KMS-11 (cell line): ENCODE results near the gene CLIP3.
A peak's percentile ranks its signal among the peaks of the same experiment; 100 is the strongest.

Experiments used
- H2AFZ ChIP-seq: fragments of 200-600 bp; sonication (generic); 2 replicates; pipeline ENCODE4 v1.6.1; 2016; ENCODE audit warnings: antibody characterized with exemption, mixed run types, low read depth
- H3K27ac ChIP-seq: fragments of 200-600 bp; sonication (generic); 2 replicates; pipeline ENCODE4 v1.6.1; 2016; ENCODE audit warnings: mild to moderate bottlenecking, mixed run types
- H3K27me3 ChIP-seq: fragments of 200-600 bp; sonication (generic); 2 replicates; pipeline ENCODE4 v1.6.1; 2017; ENCODE audit warnings: mild to moderate bottlenecking, low read depth, mixed run types, moderate library complexity; ENCODE audit not compliant: insufficient read depth
- H3K36me3 ChIP-seq: fragments of 200-600 bp; sonication (generic); 2 replicates; pipeline ENCODE4 v1.6.1; 2017; ENCODE audit warnings: mild to moderate bottlenecking, mixed run types; ENCODE audit not compliant: insufficient read depth
- H3K4me1 ChIP-seq: fragments of 200-600 bp; sonication (generic); 2 replicates; pipeline ENCODE4 v1.6.1; 2016; ENCODE audit warnings: mild to moderate bottlenecking, low read depth, mixed run types; ENCODE audit not compliant: poor library complexity, severe bottlenecking
- H3K4me2 ChIP-seq: fragments of 200-600 bp; sonication (generic); 2 replicates; pipeline ENCODE4 v1.7.0; 2016; ENCODE audit warnings: mild to moderate bottlenecking, mixed run types
- H3K4me3 ChIP-seq: fragments of 200-600 bp; sonication (generic); IDR thresholded peaks from 2 replicates; pipeline ENCODE4 v1.6.1; 2017; ENCODE audit warnings: low read depth, low read length, mixed read lengths; ENCODE audit not compliant: insufficient read depth
- H3K79me2 ChIP-seq: fragments of 200-600 bp; sonication (generic); 2 replicates; pipeline ENCODE4 v1.6.1; 2016; ENCODE audit warnings: low read depth, mixed run types; ENCODE audit not compliant: insufficient read depth
- H3K9ac ChIP-seq: fragments of 200-600 bp; sonication (generic); 2 replicates; pipeline ENCODE4 v1.6.1; 2016; ENCODE audit warnings: mild to moderate bottlenecking, mixed run types
- H4K20me1 ChIP-seq: fragments of 200-600 bp; sonication (generic); 2 replicates; pipeline ENCODE4 v1.6.1; 2016; ENCODE audit warnings: mild to moderate bottlenecking, mixed run types; ENCODE audit not compliant: insufficient read depth
- CTCF ChIP-seq: fragments of 200-600 bp; sonication (generic); conservative IDR thresholded peaks from 2 replicates; pipeline ENCODE4 v1.6.1; 2017; ENCODE audit warnings: low read depth, mild to moderate bottlenecking, antibody characterized with exemption, low read length, moderate library complexity, mixed read lengths

CLIP3 gene

GRCh38 chr19:36030264-36031148, 2.2 kb downstream of the CLIP3 start:
- no peaks in the 10 kb centered on the region for H4K20me1 ChIP-seq
- H3K9ac ChIP-seq: no peak overlapping the region
- no peaks in the 10 kb centered on the region for H3K79me2 ChIP-seq
- H3K4me2 ChIP-seq: no peak overlapping the region
- H2AFZ ChIP-seq: no peak overlapping the region
- H3K36me3 ChIP-seq: no peaks in the 10 kb centered on the region
- no peaks in the 10 kb centered on the region for H3K4me1 ChIP-seq
- H3K27ac ChIP-seq: peak overlapping the region; percentile 20; the same call in 1 of the 2 replicates
- H3K27me3 ChIP-seq: no peaks in the 10 kb centered on the region
- H3K4me3 ChIP-seq: no peak overlapping the region
- TF ChIP-seq CTCF: peak; percentile 34; the same call in 1 of the 2 replicates

GRCh38 chr19:36028313-36029041, 4.2 kb downstream of the CLIP3 start:
- H3K36me3 ChIP-seq: no peaks in the 10 kb centered on the region
- no peaks in the 10 kb centered on the region for H3K4me1 ChIP-seq
- H3K4me2 ChIP-seq: no peak overlapping the region
- no peak overlapping the region for H3K4me3 ChIP-seq
- TF ChIP-seq CTCF: no peak
- H3K79me2 ChIP-seq: no peaks in the 10 kb centered on the region
- H4K20me1 ChIP-seq: no peaks in the 10 kb centered on the region
- H2AFZ ChIP-seq: no peak overlapping the region
- H3K27me3 ChIP-seq: no peaks in the 10 kb centered on the region
- no peak overlapping the region for H3K9ac ChIP-seq
- no peak overlapping the region for H3K27ac ChIP-seq

DNA sequence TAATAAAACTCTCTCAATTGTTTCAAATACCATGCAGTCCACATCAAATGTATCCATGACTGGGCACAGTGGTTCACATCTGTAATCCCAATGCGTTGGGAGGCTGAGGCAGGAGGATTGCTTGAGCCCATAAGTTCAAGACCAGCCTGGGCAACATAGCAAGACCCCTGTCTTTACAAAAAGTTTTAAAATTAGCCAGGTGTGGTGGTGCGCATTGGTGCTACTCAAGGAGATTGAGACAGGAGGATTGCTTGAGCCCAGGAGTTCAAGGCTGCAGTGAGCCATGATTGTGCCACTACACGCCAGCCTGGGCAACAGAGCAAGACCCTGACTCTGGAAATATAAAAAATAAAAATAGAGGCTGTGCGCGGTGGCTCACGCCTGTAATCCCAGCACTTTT, 5.0 kb downstream of the CLIP3 start:
- H3K4me2 ChIP-seq: no peak overlapping the region
- H3K27me3 ChIP-seq: no peaks in the 10 kb centered on the region
- no peak overlapping the region for H3K27ac ChIP-seq
- H3K9ac ChIP-seq: no peak overlapping the region
- H3K79me2 ChIP-seq: no peaks in the 10 kb centered on the region
- no peak overlapping the region for H2AFZ ChIP-seq
- H3K36me3 ChIP-seq: no peaks in the 10 kb centered on the region
- no peak for TF ChIP-seq CTCF
- H4K20me1 ChIP-seq: no peaks in the 10 kb centered on the region
- no peak overlapping the region for H3K4me3 ChIP-seq
- no peaks in the 10 kb centered on the region for H3K4me1 ChIP-seq

DNA sequence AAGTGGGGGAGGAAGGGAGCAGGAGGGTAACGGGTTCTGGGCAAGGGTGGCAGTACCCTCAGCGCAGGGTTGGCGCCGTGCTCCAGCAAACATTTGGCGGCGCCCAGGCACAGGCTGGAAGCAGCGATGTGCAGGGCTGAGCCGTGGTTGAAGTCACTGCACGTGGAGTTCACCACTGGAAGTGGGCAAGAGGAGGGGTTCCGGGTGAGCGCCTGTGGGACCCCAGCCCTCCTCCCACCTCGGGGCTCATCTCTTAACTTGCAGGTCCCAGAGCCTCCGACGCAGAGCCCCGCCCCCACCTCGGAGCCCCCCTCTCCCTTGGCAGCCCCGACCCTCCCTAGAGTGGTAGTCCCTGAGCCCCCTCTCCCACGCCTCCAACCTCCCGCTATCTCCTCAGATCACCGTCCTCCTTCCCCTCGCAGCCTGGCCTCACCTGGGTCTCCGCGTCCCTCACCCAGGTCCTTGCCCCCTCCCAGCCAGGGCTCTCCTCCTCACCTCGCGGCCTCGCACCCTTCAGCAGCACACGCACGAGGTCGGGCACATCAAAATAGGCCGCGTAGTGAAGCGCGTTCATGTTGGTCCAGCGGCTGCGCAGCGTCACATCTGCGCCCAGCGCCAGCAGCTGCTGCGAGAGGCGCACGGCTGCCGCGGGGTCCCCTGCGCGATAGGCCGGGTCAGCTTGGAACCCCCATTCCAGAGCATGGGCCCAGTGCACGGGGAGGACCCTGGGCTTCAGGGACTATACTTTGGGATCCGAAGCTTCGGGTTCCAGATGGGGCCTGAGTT, 6.4 kb downstream of the CLIP3 start:
- Histone ChIP-seq H4K20me1 (no peaks in the 10 kb centered on the region), H3K36me3 (no peaks in the 10 kb centered on the region), H2AFZ (no peak overlapping the region), H3K4me3 (no peak overlapping the region), H3K4me1 (no peaks in the 10 kb centered on the region), H3K4me2 (no peak overlapping the region), H3K27ac (no peak overlapping the region), H3K79me2 (no peaks in the 10 kb centered on the region), H3K9ac (no peak overlapping the region), H3K27me3 (no peaks in the 10 kb centered on the region)
- TF ChIP-seq CTCF: no peak
